Measurements from ENCODE around the gene APBB3. TPM values are rescaled to one million over a fixed set of nuclear protein-coding genes. Genes with fewer than 3 reads are reported as not detected.

APBB3 gene, protein sequence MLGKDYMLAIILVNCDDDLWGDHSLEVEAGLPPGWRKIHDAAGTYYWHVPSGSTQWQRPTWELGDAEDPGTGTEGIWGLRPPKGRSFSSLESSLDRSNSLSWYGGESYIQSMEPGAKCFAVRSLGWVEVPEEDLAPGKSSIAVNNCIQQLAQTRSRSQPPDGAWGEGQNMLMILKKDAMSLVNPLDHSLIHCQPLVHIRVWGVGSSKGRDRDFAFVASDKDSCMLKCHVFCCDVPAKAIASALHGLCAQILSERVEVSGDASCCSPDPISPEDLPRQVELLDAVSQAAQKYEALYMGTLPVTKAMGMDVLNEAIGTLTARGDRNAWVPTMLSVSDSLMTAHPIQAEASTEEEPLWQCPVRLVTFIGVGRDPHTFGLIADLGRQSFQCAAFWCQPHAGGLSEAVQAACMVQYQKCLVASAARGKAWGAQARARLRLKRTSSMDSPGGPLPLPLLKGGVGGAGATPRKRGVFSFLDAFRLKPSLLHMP
- 61.7 TPM for total RNA-seq

DNA sequence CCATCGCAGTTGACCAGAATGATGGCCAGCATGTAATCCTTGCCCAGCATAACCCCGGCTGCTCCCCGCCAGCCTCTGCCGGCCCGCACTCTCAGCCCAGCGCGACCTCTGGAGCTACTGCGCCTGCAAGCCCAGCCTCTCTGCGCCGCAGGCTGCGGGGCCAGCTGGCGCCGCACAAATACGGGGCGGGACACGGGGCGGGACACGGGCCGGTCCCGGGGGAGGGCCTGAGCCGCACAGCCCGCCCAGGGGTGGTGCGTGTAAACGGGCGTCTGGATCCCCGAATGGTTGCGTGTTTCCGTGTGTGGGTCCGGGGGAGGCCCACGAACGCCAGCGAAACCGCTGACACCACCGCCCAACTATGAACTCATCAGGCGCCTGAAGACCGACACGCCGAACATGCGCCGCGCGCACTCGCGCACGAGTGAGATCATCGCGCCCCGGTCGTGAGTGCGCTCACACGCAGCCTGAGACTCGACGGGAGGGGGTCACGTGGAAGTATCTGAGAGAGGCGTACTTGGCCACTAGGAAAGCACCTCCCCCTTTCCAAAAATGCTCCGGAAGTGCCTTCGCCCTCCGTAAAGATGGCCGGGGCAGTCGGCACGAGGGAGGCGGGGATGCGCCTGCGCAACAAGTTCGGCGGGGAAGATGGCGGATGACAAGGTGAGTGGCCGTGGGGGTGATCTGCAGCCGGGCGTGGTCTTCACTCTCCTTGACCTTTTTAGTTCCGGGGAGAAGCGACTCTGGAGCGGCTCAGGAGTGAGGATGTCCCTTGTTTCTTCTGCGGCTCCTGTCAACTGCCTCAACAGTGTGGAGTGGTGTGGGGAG is at the start of gene APBB3, which contains the start of gene SLC35A4:
APBB3 (minus strand) TSS at position 403 of the 828 bp plus-strand sequence; CDS start at position 50, 353 bp downstream.
SLC35A4 (plus strand) TSS at position 633 of the 828 bp plus-strand sequence. CDS start 2,342 bp downstream, outside the sequence.

DNA sequence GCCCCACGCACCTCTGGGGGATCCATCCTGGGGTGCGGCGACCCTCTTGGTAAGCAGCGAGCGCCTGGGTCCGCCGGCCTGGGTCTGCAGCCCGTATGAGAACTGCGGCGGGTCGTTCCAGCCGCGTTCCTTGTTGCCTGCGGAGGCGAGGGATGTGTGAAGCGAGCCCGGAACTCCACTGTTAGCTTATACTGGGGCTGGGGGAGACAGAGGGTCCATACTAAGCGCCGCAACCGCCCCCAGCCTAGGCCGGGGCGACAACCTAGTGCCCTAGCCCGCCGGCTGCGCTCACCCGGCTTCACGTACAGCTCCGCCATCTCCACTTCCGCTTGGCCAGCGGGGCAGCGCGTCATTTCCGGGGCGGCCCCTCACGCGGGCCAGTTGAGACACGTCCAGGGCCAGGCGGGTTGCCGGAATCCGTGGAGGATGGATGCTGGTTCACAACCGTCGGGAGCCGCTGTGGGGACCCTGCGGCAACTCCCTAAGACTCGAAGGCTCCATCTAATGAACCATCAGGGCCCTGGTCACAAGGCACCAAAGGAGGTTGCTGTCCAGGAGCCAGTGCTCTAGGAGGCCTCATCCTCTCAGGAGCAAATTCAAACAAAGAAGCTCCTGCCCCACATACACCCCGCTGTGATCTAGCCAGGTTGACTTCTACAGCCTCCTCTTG is 7.1 kb downstream of the APBB3 start, which contains the start of gene SRA1:
SRA1 (minus strand) TSS at position 338 of the 670 bp plus-strand sequence; CDS start at position 317, 21 bp downstream.

GRCh38 chr5:140547508-140548299 is 16.7 kb downstream of the APBB3 start, which contains the start of gene EIF4EBP3:
Gene EIF4EBP3, plus strand, starts transcription at chr5:140547662. Its CDS starts 76 bp downstream, at chr5:140547738.

Small RNA genes lying within 50 kb of the gene (small RNA-seq; reads per million reads assigned to genes)
- gene RF00279 (ENCODE audit: low replicate concordance) (0.09 reads per million), gene RF00443 (ENCODE audit: low replicate concordance) (not detected)

Other genes starting within 250 kb of the APBB3 start
- 10.3 TPM for gene HBEGF, start 218.0 kb downstream of the APBB3 start, total RNA-seq
- not detected for gene SLC4A9, start 204.4 kb downstream of the APBB3 start, total RNA-seq
- gene ANKHD1, start 162.8 kb downstream of the APBB3 start, total RNA-seq, result 198 TPM
- not detected for gene EIF4EBP3, start 16.9 kb downstream of the APBB3 start, total RNA-seq
- 32.6 TPM for gene SRA1, start 7.1 kb downstream of the APBB3 start, total RNA-seq
- 8.5 TPM for gene SLC35A4, start 230 bp upstream of the APBB3 start, total RNA-seq
- gene CD14, start 68.6 kb upstream of the APBB3 start, total RNA-seq, result 3.8 TPM
- 18.2 TPM for gene TMCO6, start 74.9 kb upstream of the APBB3 start, total RNA-seq
- 24.4 TPM for gene NDUFA2, start 83.0 kb upstream of the APBB3 start, total RNA-seq
- 94.2 TPM for gene IK, start 83.2 kb upstream of the APBB3 start, total RNA-seq
- gene WDR55, start 100.3 kb upstream of the APBB3 start, total RNA-seq, result 16.0 TPM
- gene DND1, start 109.0 kb upstream of the APBB3 start, total RNA-seq, result 1.3 TPM
- 89.5 TPM for gene HARS1, start 126.8 kb upstream of the APBB3 start, total RNA-seq
- gene HARS2, start 126.9 kb upstream of the APBB3 start, total RNA-seq, result 47.9 TPM
- 41.9 TPM for gene ZMAT2, start 135.8 kb upstream of the APBB3 start, total RNA-seq
- 9.1 TPM for gene PCDHA1, start 221.5 kb upstream of the APBB3 start, total RNA-seq
- 20.3 TPM for gene PCDHA2, start 230.3 kb upstream of the APBB3 start, total RNA-seq
- gene PCDHA3, start 236.5 kb upstream of the APBB3 start, total RNA-seq, result 32.6 TPM
- 29.7 TPM for gene PCDHA4, start 242.5 kb upstream of the APBB3 start, total RNA-seq